SU-DHL-6 (cell line): ENCODE results near the gene PTS.

ENCODE experiments used
- H2AFZ ChIP-seq: fragments of 200-600 bp; sonication (generic); 2 replicates; pipeline ENCODE4 v1.6.1; 2014; ENCODE audit warnings: low read depth, mild to moderate bottlenecking, moderate library complexity, mixed read lengths, antibody characterized with exemption, low read length; ENCODE audit not compliant: severe bottlenecking
- H3F3A ChIP-seq: fragments of 200-600 bp; shearing (Covaris generic); 2 replicates; pipeline ENCODE4 v1.6.0; 2016; ENCODE audit warnings: antibody characterized with exemption, mild to moderate bottlenecking; ENCODE audit not compliant: insufficient read depth
- H3K27ac ChIP-seq: fragments of 200-600 bp; sonication (generic); 2 replicates; pipeline ENCODE4 v1.5.1; 2016; ENCODE audit warnings: low read depth, mild to moderate bottlenecking, low read length, moderate library complexity, mixed read lengths
- H3K27me3 ChIP-seq: fragments of 200-600 bp; sonication (generic), shearing (Covaris generic); 2 replicates; pipeline ENCODE4 v1.6.0; 2014; ENCODE audit warnings: mild to moderate bottlenecking, low read length
- H3K36me3 ChIP-seq: fragments of 200-600 bp; sonication (generic); 2 replicates; pipeline ENCODE4 v1.6.1; 2014; ENCODE audit warnings: mild to moderate bottlenecking, low read length, mixed read lengths
- H3K4me2 ChIP-seq: fragments of 300-600, 200-600 bp; shearing (Covaris generic), sonication (generic); 2 replicates; pipeline ENCODE4 v1.6.0; 2014; ENCODE audit warnings: low read length, low read depth, mild to moderate bottlenecking; ENCODE audit not compliant: poor library complexity, severe bottlenecking
- H3K4me3 ChIP-seq: fragments of 200-600 bp; sonication (generic); 2 replicates; pipeline ENCODE4 v1.5.1; 2014; ENCODE audit warnings: antibody characterized with exemption, low read length, mild to moderate bottlenecking, mixed read lengths; ENCODE audit not compliant: insufficient read depth, poor library complexity, severe bottlenecking
- H3K79me2 ChIP-seq: fragments of 200-600 bp; sonication (generic); 2 replicates; pipeline ENCODE4 v1.6.1; 2014; ENCODE audit warnings: mild to moderate bottlenecking, low read length, moderate library complexity; ENCODE audit not compliant: insufficient read depth
- H3K9ac ChIP-seq: fragments of 200-600 bp; sonication (generic); 2 replicates; pipeline ENCODE4 v1.7.0; 2014; ENCODE audit warnings: mild to moderate bottlenecking, low read length
- H3K9me2 ChIP-seq: fragments of 200-600 bp; sonication (generic); replicated peaks from 2 replicates; pipeline ENCODE4 v1.6.1; 2014; ENCODE audit warnings: low read length; ENCODE audit not compliant: insufficient read depth
- H3K9me3 ChIP-seq: fragments of 200-600 bp; sonication (generic); 2 replicates; pipeline ENCODE4 v1.6.1; 2014; ENCODE audit warnings: low read length, mixed read lengths; ENCODE audit not compliant: insufficient read depth
- H4K20me1 ChIP-seq: fragments of 200-600 bp; sonication (generic); 2 replicates; pipeline ENCODE4 v1.6.1; 2014; ENCODE audit warnings: low read depth, mild to moderate bottlenecking, antibody characterized with exemption, low read length, moderate library complexity, mixed read lengths
- EZH2phosphoT487 ChIP-seq: fragments of 200-600 bp; sonication (generic), shearing (Covaris generic); conservative IDR thresholded peaks from 2 replicates; pipeline ENCODE4 v1.6.1; 2018; ENCODE audit warnings: mild to moderate bottlenecking, antibody characterized with exemption, low read length, moderate library complexity, mixed read lengths
- TF ChIP-seq, protein P1 (sequence below): fragments of 200-600 bp; sonication (generic); IDR thresholded peaks from one replicate; pipeline ENCODE4 v1.5.1; 2017; ENCODE audit warnings: antibody characterized with exemption, mild to moderate bottlenecking, low read length, moderate library complexity; ENCODE audit not compliant: insufficient read depth, poor library complexity, severe bottlenecking

PTS gene

DNA sequence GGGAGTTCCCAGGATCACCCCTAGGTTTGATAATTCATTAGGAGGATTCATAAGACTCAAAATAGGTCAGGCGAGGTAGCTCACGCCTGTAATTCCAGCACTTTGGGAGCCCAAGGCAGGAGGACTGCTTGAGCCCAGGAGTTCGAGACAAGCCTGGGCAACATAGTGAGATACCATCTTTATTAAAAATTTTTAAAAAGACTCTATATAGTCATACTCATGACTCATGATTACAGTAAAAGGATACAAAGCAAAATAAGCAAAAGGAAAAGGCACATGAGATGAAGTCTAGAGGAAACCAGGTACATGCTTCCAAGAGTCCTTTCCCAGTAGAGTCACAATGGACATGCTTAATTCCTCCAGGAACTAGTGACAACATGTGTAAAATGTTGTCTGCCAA is 13.9 kb upstream of the PTS start:
- TF ChIP-seq EZH2phosphoT487: no peak
- TF ChIP-seq, protein P1, sequence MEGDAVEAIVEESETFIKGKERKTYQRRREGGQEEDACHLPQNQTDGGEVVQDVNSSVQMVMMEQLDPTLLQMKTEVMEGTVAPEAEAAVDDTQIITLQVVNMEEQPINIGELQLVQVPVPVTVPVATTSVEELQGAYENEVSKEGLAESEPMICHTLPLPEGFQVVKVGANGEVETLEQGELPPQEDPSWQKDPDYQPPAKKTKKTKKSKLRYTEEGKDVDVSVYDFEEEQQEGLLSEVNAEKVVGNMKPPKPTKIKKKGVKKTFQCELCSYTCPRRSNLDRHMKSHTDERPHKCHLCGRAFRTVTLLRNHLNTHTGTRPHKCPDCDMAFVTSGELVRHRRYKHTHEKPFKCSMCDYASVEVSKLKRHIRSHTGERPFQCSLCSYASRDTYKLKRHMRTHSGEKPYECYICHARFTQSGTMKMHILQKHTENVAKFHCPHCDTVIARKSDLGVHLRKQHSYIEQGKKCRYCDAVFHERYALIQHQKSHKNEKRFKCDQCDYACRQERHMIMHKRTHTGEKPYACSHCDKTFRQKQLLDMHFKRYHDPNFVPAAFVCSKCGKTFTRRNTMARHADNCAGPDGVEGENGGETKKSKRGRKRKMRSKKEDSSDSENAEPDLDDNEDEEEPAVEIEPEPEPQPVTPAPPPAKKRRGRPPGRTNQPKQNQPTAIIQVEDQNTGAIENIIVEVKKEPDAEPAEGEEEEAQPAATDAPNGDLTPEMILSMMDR: no peak
- Histone ChIP-seq H3K9me3 (no peaks in the 10 kb centered on the region), H3K9ac (no peak overlapping the region), H4K20me1 (no peaks in the 10 kb centered on the region), H3K27ac (no peak overlapping the region), H3K4me2 (no peak overlapping the region), H3F3A (no peaks in the 10 kb centered on the region), H3K27me3 (no peaks in the 10 kb centered on the region), H2AFZ (no peak overlapping the region), H3K4me3 (no peak overlapping the region), H3K36me3 (no peaks in the 10 kb centered on the region), H3K79me2 (no peaks in the 10 kb centered on the region), H3K9me2 (no peaks in the 10 kb centered on the region)

DNA sequence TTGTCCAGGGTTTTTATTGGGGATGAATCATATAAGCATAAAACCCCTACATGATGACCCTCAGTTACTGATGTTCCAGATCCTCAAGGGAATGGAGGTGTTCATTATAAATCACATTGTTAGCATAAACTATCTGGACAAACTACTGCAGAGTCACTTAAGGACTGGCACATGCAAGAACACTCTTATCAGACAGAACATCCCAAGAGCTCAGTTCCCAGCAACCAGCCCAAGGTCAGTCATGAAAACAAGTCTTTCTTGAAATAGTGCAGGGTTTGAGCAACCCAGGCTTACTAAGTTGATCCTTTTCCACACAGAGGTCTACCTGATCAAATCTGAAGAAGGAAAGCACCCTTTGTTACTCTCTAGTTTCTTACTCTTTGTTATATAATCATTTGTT is 13.5 kb upstream of the PTS start:
- Histone ChIP-seq H3K79me2 (no peaks in the 10 kb centered on the region), H3F3A (no peaks in the 10 kb centered on the region), H4K20me1 (no peaks in the 10 kb centered on the region), H2AFZ (no peak overlapping the region), H3K36me3 (no peaks in the 10 kb centered on the region), H3K4me2 (no peak overlapping the region), H3K9me2 (no peaks in the 10 kb centered on the region), H3K4me3 (no peak overlapping the region), H3K9me3 (no peaks in the 10 kb centered on the region), H3K9ac (no peak overlapping the region), H3K27me3 (no peaks in the 10 kb centered on the region), H3K27ac (no peak overlapping the region)
- TF ChIP-seq EZH2phosphoT487: no peak
- TF ChIP-seq, protein P1: no peak

DNA sequence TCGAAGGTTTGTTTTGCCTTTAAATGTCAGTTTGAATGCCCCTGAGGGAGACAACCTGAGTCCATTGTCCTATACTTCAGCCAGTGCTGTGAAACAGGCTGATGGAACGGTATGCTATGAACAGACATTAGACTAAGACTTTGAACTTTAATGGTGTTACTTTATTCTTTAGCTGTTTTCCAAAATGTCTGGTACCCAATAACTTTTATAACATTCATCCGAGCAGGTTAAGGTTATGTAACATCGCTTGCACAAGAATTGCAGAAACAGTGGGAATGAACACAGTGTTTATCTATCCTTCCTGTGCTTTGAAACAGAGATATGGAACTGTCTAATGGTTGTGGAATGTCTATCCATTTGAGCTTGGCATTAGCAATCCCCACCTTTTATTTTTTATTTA is 12.5 kb upstream of the PTS start:
- Histone ChIP-seq H3K9me3 (no peaks in the 10 kb centered on the region), H3K9ac (no peak overlapping the region), H3K4me3 (no peak overlapping the region), H2AFZ (no peak overlapping the region), H3K27me3 (no peaks in the 10 kb centered on the region), H4K20me1 (no peaks in the 10 kb centered on the region), H3K9me2 (no peaks in the 10 kb centered on the region), H3K79me2 (no peaks in the 10 kb centered on the region), H3K4me2 (no peak overlapping the region), H3F3A (no peaks in the 10 kb centered on the region), H3K36me3 (no peaks in the 10 kb centered on the region), H3K27ac (no peak overlapping the region)
- TF ChIP-seq EZH2phosphoT487: no peak
- TF ChIP-seq, protein P1: no peak

DNA sequence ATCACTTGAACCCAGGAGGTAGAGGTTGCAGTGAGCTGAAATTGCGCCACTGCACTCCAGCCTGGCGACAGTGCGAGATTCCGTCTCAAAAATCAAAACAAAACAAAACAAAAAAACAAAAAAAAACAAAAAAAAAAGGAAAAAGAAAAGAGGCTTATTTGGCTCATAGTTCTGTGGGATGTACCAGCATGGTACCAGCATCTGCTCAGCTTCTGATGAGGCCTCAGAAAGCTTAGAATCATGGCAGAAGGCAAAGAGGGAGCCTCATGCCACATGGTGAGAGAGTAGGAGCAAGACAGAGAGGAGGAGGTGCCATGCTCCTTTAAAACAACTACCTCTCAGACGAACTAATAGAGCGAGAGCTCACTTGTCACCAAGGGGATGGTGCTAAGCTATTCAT is 10.6 kb upstream of the PTS start:
- no peaks in the 10 kb centered on the region for H3K9me2 ChIP-seq
- H2AFZ ChIP-seq: no peak overlapping the region
- TF ChIP-seq, protein P1: no peak
- TF ChIP-seq EZH2phosphoT487: no peak
- H3K4me2 ChIP-seq: no peak overlapping the region
- H3K9ac ChIP-seq: no peak overlapping the region
- H3K9me3 ChIP-seq: no peaks in the 10 kb centered on the region
- no peak overlapping the region for H3K4me3 ChIP-seq
- H3K79me2 ChIP-seq: no peaks in the 10 kb centered on the region
- H3K27me3 ChIP-seq: no peaks in the 10 kb centered on the region
- no peaks in the 10 kb centered on the region for H4K20me1 ChIP-seq
- H3K27ac ChIP-seq: no peak overlapping the region
- no peaks in the 10 kb centered on the region for H3K36me3 ChIP-seq
- H3F3A ChIP-seq: no peaks in the 10 kb centered on the region
